HepG2 (cell line): ENCODE results near the gene DNAJB12. TPM values are rescaled to one million over a fixed set of nuclear protein-coding genes. Genes with fewer than 3 reads are reported as not detected.

ENCODE experiments used
- ETV6 ChIP-seq: sonication (generic); formaldehyde crosslinking; conservative IDR thresholded peaks from 2 replicates; pipeline ENCODE4 v1.4.0; 2020; ENCODE audit warnings: missing genetic modification reagents
- IRX3 ChIP-seq: sonication (generic); formaldehyde crosslinking; IDR thresholded peaks from 2 replicates; pipeline ENCODE4 v1.8.1; 2023; ENCODE audit warnings: mild to moderate bottlenecking, low read depth, missing genetic modification reagents, borderline replicate concordance
- JDP2 ChIP-seq: sonication (generic); formaldehyde crosslinking; IDR thresholded peaks from 2 replicates; pipeline ENCODE4 v1.8.1; 2022; ENCODE audit warnings: missing genetic modification reagents, borderline replicate concordance
- MTF1 ChIP-seq: sonication (generic); formaldehyde crosslinking; IDR thresholded peaks from 2 replicates; pipeline ENCODE4 v1.5.0; 2020; ENCODE audit warnings: missing genetic modification reagents
- SAP130 ChIP-seq: IDR thresholded peaks from 2 replicates; pipeline ENCODE4 v1.6.1; 2016; ENCODE audit warnings: low read depth
- TAF1 ChIP-seq: sonication (generic); formaldehyde crosslinking; IDR thresholded peaks from 2 replicates; pipeline ENCODE4 v1.4.0; 2020; ENCODE audit warnings: missing genetic modification reagents
- YEATS2 ChIP-seq: sonication (generic); formaldehyde crosslinking; IDR thresholded peaks from 2 replicates; pipeline ENCODE4 v1.4.0; 2020; ENCODE audit warnings: missing genetic modification reagents, borderline replicate concordance
- ZNF382 ChIP-seq: sonication (generic); formaldehyde crosslinking; IDR thresholded peaks from 2 replicates; pipeline ENCODE4 v1.5.0; 2020; ENCODE audit warnings: missing genetic modification reagents, mild to moderate bottlenecking, borderline replicate concordance
- ZNF496 ChIP-seq: sonication (generic); formaldehyde crosslinking; IDR thresholded peaks from 2 replicates; pipeline ENCODE4 v1.8.1; 2023; ENCODE audit warnings: mild to moderate bottlenecking, moderate library complexity, missing genetic modification reagents; ENCODE audit not compliant: insufficient replicate concordance
- ZNF766 ChIP-seq: sonication (generic); formaldehyde crosslinking; IDR thresholded peaks from 2 replicates; pipeline ENCODE4 v1.5.0; 2020; ENCODE audit warnings: missing genetic modification reagents, borderline replicate concordance
- ZNF777 ChIP-seq: sonication (generic); formaldehyde crosslinking; IDR thresholded peaks from 2 replicates; pipeline ENCODE4 v1.4.0; 2020; ENCODE audit warnings: missing genetic modification reagents
- polyA plus RNA-seq, 8 experiments: library from polyadenylated mRNA; depleted of rRNA in 3 of 8; stranded (reverse) in 7 of 8; unstranded in 1 of 8; fragments of >200 nt; fragmentation: Illumina TruSeq in 4 of 8; extraction: Trizol in 4 of 8; gene quantifications; 2 replicates each; pipeline versions ENCODE4 v1.2.1 to v1.2.3, GENCODE V29; 2011 to 2016; ENCODE audit warnings: low read depth in 4 of 8, missing spikeins in 1 of 8, mixed read lengths in 1 of 8; ENCODE audit not compliant: insufficient read depth in 1 of 8
- total RNA-seq, 5 experiments: library from RNA; depleted of rRNA; stranded (reverse); fragments of >200 nt; fragmentation: Illumina TruSeq; extraction: Trizol; gene quantifications; 2 replicates each; pipeline ENCODE4 v1.2.3, GENCODE V29; 2016; ENCODE audit warnings: low read depth in 1 of 5
- TF ChIP-seq, protein P1 (sequence below): IDR thresholded peaks from 2 replicates; pipeline ENCODE4 v1.6.1; 2016; ENCODE audit warnings: missing compliant biosample characterization, missing genetic modification reagents, borderline replicate concordance
- TF ChIP-seq, protein P2 (sequence below): sonication (generic); formaldehyde crosslinking; IDR thresholded peaks from 2 replicates; pipeline ENCODE4 v1.8.0; 2022; ENCODE audit warnings: mild to moderate bottlenecking, missing genetic modification reagents, moderate library complexity
- TF ChIP-seq, protein P3 (sequence below): sonication (generic); formaldehyde crosslinking; IDR thresholded peaks from 2 replicates; pipeline ENCODE4 v1.9.0; 2022; ENCODE audit warnings: missing genetic modification reagents, mild to moderate bottlenecking, borderline replicate concordance
- TF ChIP-seq, protein P4 (sequence below): IDR thresholded peaks from 2 replicates; pipeline ENCODE4 v1.6.1; 2016; ENCODE audit warnings: low read depth, missing genetic modification reagents, missing compliant biosample characterization
- TF ChIP-seq, protein P5 (sequence below): sonication (generic); formaldehyde crosslinking; IDR thresholded peaks from 2 replicates; pipeline ENCODE4 v1.4.0; 2020; ENCODE audit warnings: missing genetic modification reagents

Gene DNAJB12
- total and polyA plus RNA-seq, 2 of the 13 experiments (the other 11 are each of a cell fraction or from before 2014, with no cell fraction given), result 10.8 to 18.2 TPM

DNA sequence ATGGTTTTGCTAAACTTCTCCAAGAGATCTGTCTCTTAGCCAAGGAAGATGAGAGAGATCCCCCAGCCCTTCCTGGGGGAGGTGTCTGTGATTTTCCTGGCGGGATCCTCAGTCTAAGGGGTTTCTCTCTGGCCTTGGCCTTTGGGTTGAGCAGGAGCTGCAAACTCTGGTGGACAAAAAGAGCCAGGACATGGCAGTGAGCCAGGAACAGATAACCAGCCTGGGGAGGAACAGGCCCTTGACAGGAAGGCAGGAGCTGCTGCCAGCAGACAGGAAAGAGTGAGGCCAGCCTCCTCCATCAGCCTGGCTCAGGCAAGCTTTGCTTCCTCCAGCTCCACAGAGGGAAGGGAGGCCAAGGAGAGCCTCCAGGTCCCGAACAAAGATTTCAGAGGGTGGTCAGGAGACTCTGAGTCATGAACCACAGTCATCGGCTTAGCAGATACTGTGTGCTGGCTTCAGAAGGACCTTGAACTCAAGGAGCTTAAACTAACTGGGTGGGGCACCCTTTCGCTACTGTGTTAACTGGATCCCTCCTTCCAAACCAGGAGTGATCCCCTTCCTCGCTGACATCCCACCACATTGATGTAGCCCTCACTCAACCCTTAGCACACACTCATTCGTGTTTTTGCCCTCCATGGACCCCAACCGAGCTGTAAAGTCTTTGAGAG lies 46.3 kb downstream of the DNAJB12 start (continued):
- TF ChIP-seq SAP130, result peak; percentile 41
- TF ChIP-seq, protein P1, sequence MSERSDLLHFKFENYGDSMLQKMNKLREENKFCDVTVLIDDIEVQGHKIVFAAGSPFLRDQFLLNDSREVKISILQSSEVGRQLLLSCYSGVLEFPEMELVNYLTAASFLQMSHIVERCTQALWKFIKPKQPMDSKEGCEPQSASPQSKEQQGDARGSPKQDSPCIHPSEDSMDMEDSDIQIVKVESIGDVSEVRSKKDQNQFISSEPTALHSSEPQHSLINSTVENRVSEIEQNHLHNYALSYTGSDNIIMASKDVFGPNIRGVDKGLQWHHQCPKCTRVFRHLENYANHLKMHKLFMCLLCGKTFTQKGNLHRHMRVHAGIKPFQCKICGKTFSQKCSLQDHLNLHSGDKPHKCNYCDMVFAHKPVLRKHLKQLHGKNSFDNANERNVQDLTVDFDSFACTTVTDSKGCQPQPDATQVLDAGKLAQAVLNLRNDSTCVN (CRISPR knock-in tag), result no peak
- TF ChIP-seq, protein P2, sequence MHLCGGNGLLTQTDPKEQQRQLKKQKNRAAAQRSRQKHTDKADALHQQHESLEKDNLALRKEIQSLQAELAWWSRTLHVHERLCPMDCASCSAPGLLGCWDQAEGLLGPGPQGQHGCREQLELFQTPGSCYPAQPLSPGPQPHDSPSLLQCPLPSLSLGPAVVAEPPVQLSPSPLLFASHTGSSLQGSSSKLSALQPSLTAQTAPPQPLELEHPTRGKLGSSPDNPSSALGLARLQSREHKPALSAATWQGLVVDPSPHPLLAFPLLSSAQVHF, result no peak
- TF ChIP-seq, protein P3, sequence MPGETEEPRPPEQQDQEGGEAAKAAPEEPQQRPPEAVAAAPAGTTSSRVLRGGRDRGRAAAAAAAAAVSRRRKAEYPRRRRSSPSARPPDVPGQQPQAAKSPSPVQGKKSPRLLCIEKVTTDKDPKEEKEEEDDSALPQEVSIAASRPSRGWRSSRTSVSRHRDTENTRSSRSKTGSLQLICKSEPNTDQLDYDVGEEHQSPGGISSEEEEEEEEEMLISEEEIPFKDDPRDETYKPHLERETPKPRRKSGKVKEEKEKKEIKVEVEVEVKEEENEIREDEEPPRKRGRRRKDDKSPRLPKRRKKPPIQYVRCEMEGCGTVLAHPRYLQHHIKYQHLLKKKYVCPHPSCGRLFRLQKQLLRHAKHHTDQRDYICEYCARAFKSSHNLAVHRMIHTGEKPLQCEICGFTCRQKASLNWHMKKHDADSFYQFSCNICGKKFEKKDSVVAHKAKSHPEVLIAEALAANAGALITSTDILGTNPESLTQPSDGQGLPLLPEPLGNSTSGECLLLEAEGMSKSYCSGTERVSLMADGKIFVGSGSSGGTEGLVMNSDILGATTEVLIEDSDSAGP, result no peak
- TF ChIP-seq ZNF766 (CRISPR knock-in tag), result no peak
- no peak; the same call in 1 of the 2 replicates for TF ChIP-seq TAF1
- no peak for TF ChIP-seq ZNF382 (CRISPR knock-in tag)
- no peak for TF ChIP-seq ZNF777 (CRISPR knock-in tag)
- no peak for TF ChIP-seq MTF1
- TF ChIP-seq JDP2, result no peak
- TF ChIP-seq, protein P4, sequence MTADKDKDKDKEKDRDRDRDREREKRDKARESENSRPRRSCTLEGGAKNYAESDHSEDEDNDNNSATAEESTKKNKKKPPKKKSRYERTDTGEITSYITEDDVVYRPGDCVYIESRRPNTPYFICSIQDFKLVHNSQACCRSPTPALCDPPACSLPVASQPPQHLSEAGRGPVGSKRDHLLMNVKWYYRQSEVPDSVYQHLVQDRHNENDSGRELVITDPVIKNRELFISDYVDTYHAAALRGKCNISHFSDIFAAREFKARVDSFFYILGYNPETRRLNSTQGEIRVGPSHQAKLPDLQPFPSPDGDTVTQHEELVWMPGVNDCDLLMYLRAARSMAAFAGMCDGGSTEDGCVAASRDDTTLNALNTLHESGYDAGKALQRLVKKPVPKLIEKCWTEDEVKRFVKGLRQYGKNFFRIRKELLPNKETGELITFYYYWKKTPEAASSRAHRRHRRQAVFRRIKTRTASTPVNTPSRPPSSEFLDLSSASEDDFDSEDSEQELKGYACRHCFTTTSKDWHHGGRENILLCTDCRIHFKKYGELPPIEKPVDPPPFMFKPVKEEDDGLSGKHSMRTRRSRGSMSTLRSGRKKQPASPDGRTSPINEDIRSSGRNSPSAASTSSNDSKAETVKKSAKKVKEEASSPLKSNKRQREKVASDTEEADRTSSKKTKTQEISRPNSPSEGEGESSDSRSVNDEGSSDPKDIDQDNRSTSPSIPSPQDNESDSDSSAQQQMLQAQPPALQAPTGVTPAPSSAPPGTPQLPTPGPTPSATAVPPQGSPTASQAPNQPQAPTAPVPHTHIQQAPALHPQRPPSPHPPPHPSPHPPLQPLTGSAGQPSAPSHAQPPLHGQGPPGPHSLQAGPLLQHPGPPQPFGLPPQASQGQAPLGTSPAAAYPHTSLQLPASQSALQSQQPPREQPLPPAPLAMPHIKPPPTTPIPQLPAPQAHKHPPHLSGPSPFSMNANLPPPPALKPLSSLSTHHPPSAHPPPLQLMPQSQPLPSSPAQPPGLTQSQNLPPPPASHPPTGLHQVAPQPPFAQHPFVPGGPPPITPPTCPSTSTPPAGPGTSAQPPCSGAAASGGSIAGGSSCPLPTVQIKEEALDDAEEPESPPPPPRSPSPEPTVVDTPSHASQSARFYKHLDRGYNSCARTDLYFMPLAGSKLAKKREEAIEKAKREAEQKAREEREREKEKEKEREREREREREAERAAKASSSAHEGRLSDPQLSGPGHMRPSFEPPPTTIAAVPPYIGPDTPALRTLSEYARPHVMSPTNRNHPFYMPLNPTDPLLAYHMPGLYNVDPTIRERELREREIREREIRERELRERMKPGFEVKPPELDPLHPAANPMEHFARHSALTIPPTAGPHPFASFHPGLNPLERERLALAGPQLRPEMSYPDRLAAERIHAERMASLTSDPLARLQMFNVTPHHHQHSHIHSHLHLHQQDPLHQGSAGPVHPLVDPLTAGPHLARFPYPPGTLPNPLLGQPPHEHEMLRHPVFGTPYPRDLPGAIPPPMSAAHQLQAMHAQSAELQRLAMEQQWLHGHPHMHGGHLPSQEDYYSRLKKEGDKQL (CRISPR knock-in tag), result no peak
- no peak for TF ChIP-seq YEATS2 (CRISPR knock-in tag)
- TF ChIP-seq IRX3 (CRISPR knock-in tag), result no peak
- TF ChIP-seq, protein P5, sequence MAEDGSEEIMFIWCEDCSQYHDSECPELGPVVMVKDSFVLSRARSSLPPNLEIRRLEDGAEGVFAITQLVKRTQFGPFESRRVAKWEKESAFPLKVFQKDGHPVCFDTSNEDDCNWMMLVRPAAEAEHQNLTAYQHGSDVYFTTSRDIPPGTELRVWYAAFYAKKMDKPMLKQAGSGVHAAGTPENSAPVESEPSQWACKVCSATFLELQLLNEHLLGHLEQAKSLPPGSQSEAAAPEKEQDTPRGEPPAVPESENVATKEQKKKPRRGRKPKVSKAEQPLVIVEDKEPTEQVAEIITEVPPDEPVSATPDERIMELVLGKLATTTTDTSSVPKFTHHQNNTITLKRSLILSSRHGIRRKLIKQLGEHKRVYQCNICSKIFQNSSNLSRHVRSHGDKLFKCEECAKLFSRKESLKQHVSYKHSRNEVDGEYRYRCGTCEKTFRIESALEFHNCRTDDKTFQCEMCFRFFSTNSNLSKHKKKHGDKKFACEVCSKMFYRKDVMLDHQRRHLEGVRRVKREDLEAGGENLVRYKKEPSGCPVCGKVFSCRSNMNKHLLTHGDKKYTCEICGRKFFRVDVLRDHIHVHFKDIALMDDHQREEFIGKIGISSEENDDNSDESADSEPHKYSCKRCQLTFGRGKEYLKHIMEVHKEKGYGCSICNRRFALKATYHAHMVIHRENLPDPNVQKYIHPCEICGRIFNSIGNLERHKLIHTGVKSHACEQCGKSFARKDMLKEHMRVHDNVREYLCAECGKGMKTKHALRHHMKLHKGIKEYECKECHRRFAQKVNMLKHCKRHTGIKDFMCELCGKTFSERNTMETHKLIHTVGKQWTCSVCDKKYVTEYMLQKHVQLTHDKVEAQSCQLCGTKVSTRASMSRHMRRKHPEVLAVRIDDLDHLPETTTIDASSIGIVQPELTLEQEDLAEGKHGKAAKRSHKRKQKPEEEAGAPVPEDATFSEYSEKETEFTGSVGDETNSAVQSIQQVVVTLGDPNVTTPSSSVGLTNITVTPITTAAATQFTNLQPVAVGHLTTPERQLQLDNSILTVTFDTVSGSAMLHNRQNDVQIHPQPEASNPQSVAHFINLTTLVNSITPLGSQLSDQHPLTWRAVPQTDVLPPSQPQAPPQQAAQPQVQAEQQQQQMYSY (CRISPR knock-in tag), result no peak
- TF ChIP-seq ZNF496 (CRISPR knock-in tag), result no peak
- no peak for TF ChIP-seq ETV6 (CRISPR knock-in tag)
